Neural progenitor cell (in vitro differentiated cells): ENCODE results near the gene BRSK2.

ENCODE experiments used
- EZH2 ChIP-seq: fragments of 200-600 bp; sonication (generic); IDR thresholded peaks from 2 replicates; pipeline ENCODE4 v1.6.1; 2017; ENCODE audit warnings: antibody characterized with exemption, mild to moderate bottlenecking, moderate library complexity
- EZH2phosphoT487 ChIP-seq: fragments of 200-600 bp; sonication (generic); IDR thresholded peaks from 2 replicates; pipeline ENCODE4 v1.6.1; 2017; ENCODE audit warnings: antibody characterized with exemption
- TF ChIP-seq, protein P1 (sequence below): fragments of 200-600 bp; sonication (generic); IDR thresholded peaks from 2 replicates; pipeline ENCODE4 v1.5.1; 2017; ENCODE audit warnings: antibody characterized with exemption, mild to moderate bottlenecking

DNA sequence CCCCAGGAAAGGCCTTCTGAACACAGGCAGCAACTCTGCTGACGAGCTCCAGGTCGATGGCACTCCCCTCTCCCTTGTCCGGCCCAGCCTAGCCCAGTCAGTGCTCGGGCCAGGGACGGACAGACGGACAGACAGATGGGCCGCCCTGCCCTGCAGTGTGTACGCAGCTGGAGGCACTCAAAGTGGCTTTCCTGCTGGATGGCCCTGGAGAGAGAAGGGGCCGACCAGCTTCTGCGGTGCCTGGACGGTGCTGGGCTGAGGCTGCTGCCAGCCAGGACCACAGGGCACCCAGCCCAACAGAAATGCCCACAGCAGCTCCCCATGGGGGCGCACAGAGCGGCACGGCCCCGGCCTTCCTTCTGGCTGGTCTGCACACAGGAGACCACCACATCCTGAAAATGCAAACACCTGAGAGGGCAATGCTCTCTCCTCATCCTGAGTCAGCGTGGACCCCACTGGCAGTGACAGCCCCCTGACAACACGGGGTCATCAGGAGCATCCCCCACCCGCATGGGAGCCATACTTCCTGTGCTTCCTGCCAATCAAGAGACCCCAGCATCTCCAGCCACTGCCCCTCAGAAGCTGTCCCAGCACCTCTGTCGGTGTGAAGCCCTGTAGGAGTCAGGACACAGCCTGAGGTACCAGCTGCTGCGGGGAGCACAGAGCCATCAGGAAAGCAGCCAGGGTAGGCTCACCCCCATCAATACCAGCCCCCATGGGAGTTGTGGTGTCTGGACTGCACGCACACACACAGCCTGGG, 97.5 kb downstream of the BRSK2 start:
- TF ChIP-seq, protein P1, sequence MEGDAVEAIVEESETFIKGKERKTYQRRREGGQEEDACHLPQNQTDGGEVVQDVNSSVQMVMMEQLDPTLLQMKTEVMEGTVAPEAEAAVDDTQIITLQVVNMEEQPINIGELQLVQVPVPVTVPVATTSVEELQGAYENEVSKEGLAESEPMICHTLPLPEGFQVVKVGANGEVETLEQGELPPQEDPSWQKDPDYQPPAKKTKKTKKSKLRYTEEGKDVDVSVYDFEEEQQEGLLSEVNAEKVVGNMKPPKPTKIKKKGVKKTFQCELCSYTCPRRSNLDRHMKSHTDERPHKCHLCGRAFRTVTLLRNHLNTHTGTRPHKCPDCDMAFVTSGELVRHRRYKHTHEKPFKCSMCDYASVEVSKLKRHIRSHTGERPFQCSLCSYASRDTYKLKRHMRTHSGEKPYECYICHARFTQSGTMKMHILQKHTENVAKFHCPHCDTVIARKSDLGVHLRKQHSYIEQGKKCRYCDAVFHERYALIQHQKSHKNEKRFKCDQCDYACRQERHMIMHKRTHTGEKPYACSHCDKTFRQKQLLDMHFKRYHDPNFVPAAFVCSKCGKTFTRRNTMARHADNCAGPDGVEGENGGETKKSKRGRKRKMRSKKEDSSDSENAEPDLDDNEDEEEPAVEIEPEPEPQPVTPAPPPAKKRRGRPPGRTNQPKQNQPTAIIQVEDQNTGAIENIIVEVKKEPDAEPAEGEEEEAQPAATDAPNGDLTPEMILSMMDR = no peak
- TF ChIP-seq EZH2 (no peak), EZH2phosphoT487 (no peak)
